Epithelial cell of esophagus (primary cell): Measurements from ENCODE around the gene ERAP2.

Experiments
- DNase-seq: peaks from one replicate; pipeline ENCODE4 v3.0.0; 2010; ENCODE audit warnings: low read depth
- H3K4me3 ChIP-seq: 2 replicates; pipeline ENCODE4 v1.5.1; 2011; ENCODE audit warnings: mild to moderate bottlenecking, low read length, control low read depth
- CTCF ChIP-seq: IDR thresholded peaks from 2 replicates; pipeline ENCODE4 v1.5.1; 2011; ENCODE audit warnings: low read depth, mild to moderate bottlenecking, low read length, control low read depth, inconsistent platforms; ENCODE audit not compliant: insufficient read depth; ENCODE audit errors: missing control alignments

The ERAP2 gene

GRCh38 chr5:96940586-96940985, 64.3 kb downstream of the ERAP2 start:
- no peak for TF ChIP-seq CTCF
- DNase-seq = no peak
- no peak overlapping the region for H3K4me3 ChIP-seq

- TF ChIP-seq CTCF = no peak
- DNase-seq = no peak
Measured at GRCh38 chr5:96941140-96941539, 64.8 kb downstream of the ERAP2 start.

GRCh38 chr5:96942078-96942477, 65.8 kb downstream of the ERAP2 start:
- no peak overlapping the region for H3K4me3 ChIP-seq
- no peak for TF ChIP-seq CTCF
- no peak for DNase-seq

More at GRCh38 chr5:96941140-96941539, 64.8 kb downstream of the ERAP2 start:
- no peak overlapping the region for H3K4me3 ChIP-seq

GRCh38 chr5:96942911-96943310, 66.6 kb downstream of the ERAP2 start:
- no peak for TF ChIP-seq CTCF
- H3K4me3 ChIP-seq = no peak overlapping the region
- DNase-seq = no peak

GRCh38 chr5:96943799-96944198, 67.5 kb downstream of the ERAP2 start:
- no peak for TF ChIP-seq CTCF
- no peak for DNase-seq
- H3K4me3 ChIP-seq = no peak overlapping the region

- H3K4me3 ChIP-seq = no peak overlapping the region
- no peak for DNase-seq
- no peak for TF ChIP-seq CTCF
Measured at GRCh38 chr5:96945144-96945897, 69.0 kb downstream of the ERAP2 start.

- no peak overlapping the region for H3K4me3 ChIP-seq
- no peak for TF ChIP-seq CTCF
- DNase-seq = no peak
Measured at GRCh38 chr5:96946381-96946780, 70.1 kb downstream of the ERAP2 start.
